GM19463 (cell line): ENCODE data around the gene ACVR1B.

ENCODE experiments used
- ATAC-seq: cut with Tn5 transposase; IDR thresholded peaks from one replicate; pipeline ENCODE4 v1.9.1; 2021; ENCODE audit warnings: mild to moderate bottlenecking, moderate library complexity; ENCODE audit not compliant: unreplicated experiment

Gene ACVR1B

GRCh38 chr12:52019113-52019770 lies 67.7 kb downstream of the ACVR1B start:
- ATAC-seq = no peak

- ATAC-seq = no peak
Observed at GRCh38 chr12:52020539-52021336, 69.2 kb downstream of the ACVR1B start.

GRCh38 chr12:52022841-52023181 lies 71.3 kb downstream of the ACVR1B start:
- ATAC-seq = peak; percentile 12

- peak; percentile 37 for ATAC-seq
Observed at GRCh38 chr12:52023182-52023975, 71.9 kb downstream of the ACVR1B start.

- no peak for ATAC-seq
Observed at GRCh38 chr12:52023976-52024688, 72.6 kb downstream of the ACVR1B start.

- no peak for ATAC-seq
Observed at GRCh38 chr12:52024845-52025230, 73.3 kb downstream of the ACVR1B start.

GRCh38 chr12:52026263-52026662 lies 74.8 kb downstream of the ACVR1B start:
- no peak for ATAC-seq

GRCh38 chr12:52027085-52027843 lies 75.8 kb downstream of the ACVR1B start:
- no peak for ATAC-seq

- ATAC-seq = no peak
Observed at GRCh38 chr12:52029685-52030084, 78.2 kb downstream of the ACVR1B start.

GRCh38 chr12:52032446-52032803 lies 80.9 kb downstream of the ACVR1B start:
- ATAC-seq = no peak

- peak; percentile 95 for ATAC-seq
Observed at GRCh38 chr12:52032804-52033445, 81.4 kb downstream of the ACVR1B start.

GRCh38 chr12:52033446-52034140 lies 82.1 kb downstream of the ACVR1B start:
- no peak for ATAC-seq

- no peak for ATAC-seq
Observed at GRCh38 chr12:52035190-52035589, 83.7 kb downstream of the ACVR1B start.

- ATAC-seq = no peak
Observed at GRCh38 chr12:52035926-52036325, 84.4 kb downstream of the ACVR1B start.

GRCh38 chr12:52036587-52037171 lies 85.2 kb downstream of the ACVR1B start:
- peak; percentile 39 for ATAC-seq

GRCh38 chr12:52037248-52037861 lies 85.9 kb downstream of the ACVR1B start:
- no peak for ATAC-seq

- ATAC-seq = no peak
Observed at GRCh38 chr12:52038447-52038846, 86.9 kb downstream of the ACVR1B start.

- ATAC-seq = no peak
Observed at GRCh38 chr12:52041035-52041434, 89.5 kb downstream of the ACVR1B start.
